Prostate gland (tissue), 2 donors: ENCODE measurements around the gene OR2G6. TPM values are rescaled to one million over a fixed set of nuclear protein-coding genes. Genes with fewer than 3 reads are reported as not detected.
"Not testable (repeated sequence)": the region's sequence is repeated elsewhere in the genome, so short reads cannot be mapped to it uniquely, and the experiment has no call there.

Experiments
- DNase-seq: peaks from one replicate; pipeline ENCODE4 v3.0.0-alpha.2; 2019; ENCODE audit warnings: low spot score
- H3K27ac ChIP-seq, 2 donors: fragments of 200-600 bp; sonication (generic); 2 replicates each; pipeline ENCODE4 v1.5.1; 2017 to 2019
- H3K27me3 ChIP-seq: fragments of 200-600 bp; sonication (generic); replicated peaks from 2 replicates; pipeline ENCODE4 v1.5.1; 2019; ENCODE audit not compliant: insufficient read depth
- H3K36me3 ChIP-seq, 2 donors: fragments of 200-600 bp; sonication (generic); 1 replicate in 1 of 2; 2 replicates in 1 of 2; pipeline versions ENCODE4 v1.5.1 to v1.8.1; 2017 to 2019
- H3K4me1 ChIP-seq: fragments of 200-600 bp; sonication (generic); replicated peaks from 2 replicates; pipeline ENCODE4 v1.5.1; 2019
- H3K4me3 ChIP-seq, 2 donors: fragments of 200-600 bp; sonication (generic); 2 replicates each; pipeline ENCODE4 v1.5.1; 2017 to 2019
- H3K9me3 ChIP-seq: fragments of 200-600 bp; sonication (generic); 2 replicates; pipeline ENCODE4 v1.5.1; 2017
- POLR2A ChIP-seq: fragments of 450-650 bp; IDR thresholded peaks from one replicate; pipeline ENCODE4 v1.6.1; 2016; ENCODE audit warnings: antibody characterized with exemption, mild to moderate bottlenecking
- POLR2AphosphoS5 ChIP-seq: sonication (generic); formaldehyde crosslinking; IDR thresholded peaks from one replicate; pipeline ENCODE4 v1.6.1; 2017; ENCODE audit warnings: antibody characterized with exemption
- WGBS: methylation state at CpG from one replicate; pipeline ENCODE4 v1.1.5; 2018; 5-methylcytosine and 5-hydroxymethylcytosine counted together
- intact Hi-C: fragments of 100-400 bp; cut with DNase I; formaldehyde crosslinking; loops from one replicate; pipeline ENCODE4 v1.14.2; 2022
- total RNA-seq, 2 donors: library from RNA; depleted of rRNA; stranded (reverse); fragments of >200 nt; gene quantifications; one replicate each; pipeline ENCODE4 v1.1.0, GENCODE V29; 2016
- TF ChIP-seq, protein P1 (sequence below), 4 experiments: fragments of 200-600 bp in 2 of 4; fragments of 450-650 bp in 2 of 4; sonication (generic) in 2 of 4; IDR thresholded peaks; 1 replicate in 3 of 4; 2 replicates in 1 of 4; pipeline ENCODE4 v1.5.1; 2016 to 2019; ENCODE audit warnings: antibody characterized with exemption in 4 of 4, mild to moderate bottlenecking in 2 of 4, moderate library complexity in 2 of 4

OR2G6 gene
- total RNA-seq: under 1 TPM in 1 of 2 donors, not detected in 1; 0.34 TPM

DNA sequence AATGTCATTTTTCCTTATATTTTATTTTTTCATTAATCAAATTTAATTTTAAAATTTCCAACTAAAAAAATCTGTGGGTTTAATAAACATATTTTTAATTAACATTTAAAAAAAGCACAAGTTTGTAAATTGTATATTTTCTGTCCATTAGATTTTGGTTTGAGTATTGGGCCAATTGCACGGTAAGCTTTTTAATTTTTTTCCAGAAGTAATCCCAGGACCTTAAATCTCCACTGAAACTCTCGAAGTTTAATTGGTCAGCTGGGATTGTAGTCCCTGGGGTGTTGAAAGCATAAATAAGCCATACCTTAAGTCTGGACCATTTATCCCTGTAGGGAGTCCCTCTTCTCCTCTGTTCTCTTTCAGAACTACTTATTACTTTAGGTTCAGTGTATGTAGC is at the start of gene OR2G6:
TSS of gene OR2G6 (plus strand) at position 301 of the 400 bp plus-strand sequence. CDS start 13,574 bp downstream, outside the sequence.
- H3K4me3 ChIP-seq, H3K27me3 ChIP-seq, H3K4me1 ChIP-seq, H3K36me3 ChIP-seq, H3K27ac ChIP-seq, H3K9me3 ChIP-seq, intact Hi-C loops, DNase-seq: not testable (repeated sequence)
- WGBS: no CpG with 5 or more reads among the region's 2 CpGs

DNA sequence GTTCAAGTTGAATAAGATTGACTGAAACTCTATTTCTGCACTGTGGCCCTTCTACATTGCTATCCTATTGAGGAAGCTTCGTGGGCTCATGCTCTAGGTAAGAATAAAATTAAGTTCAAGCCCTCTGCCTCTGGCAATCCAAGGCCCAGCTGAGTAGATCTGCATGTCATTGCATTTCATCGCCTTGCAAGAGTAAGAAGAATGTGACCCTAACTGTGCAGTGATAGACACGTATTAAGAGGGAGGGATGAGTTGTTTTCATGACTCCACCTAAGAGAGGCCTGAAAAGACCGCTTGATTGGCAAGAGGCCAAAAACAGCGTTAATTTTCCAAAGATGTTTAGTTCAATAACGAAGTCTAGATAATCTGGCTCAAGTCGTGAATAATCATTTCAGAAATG is 48.8 kb upstream of the OR2G6 start:
- 66% methylated on average over 7 of the region's 7 CpGs for WGBS
- H3K9me3 ChIP-seq, H3K4me1 ChIP-seq, intact Hi-C loops, H3K36me3 ChIP-seq, H3K27ac ChIP-seq, DNase-seq, H3K27me3 ChIP-seq, H3K4me3 ChIP-seq: not testable (repeated sequence)

DNA sequence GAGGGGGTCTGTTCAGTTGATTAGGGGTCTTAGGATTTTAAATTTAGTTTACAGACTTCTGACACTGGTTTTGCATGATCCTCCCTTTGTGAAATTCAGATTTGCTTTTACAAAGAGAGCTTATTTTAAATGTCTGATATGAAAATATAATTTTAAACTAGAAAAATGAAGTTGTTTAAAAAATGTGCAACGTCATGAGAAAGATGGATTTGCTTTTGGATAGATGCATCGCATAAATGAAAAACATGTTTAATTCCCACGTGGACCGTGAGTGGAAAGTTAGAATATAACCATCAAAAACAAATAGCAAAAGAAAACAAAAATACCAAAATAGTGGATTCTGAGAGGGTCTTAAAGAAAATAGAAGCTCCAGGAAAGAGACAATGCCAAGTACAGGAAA is 36.7 kb upstream of the OR2G6 start:
- intact Hi-C loops: no loop called here
- Histone ChIP-seq H3K4me1 (no peaks in the 10 kb centered on the region), H3K4me3 (no peak overlapping the region), H3K9me3 (no peaks in the 10 kb centered on the region), H3K36me3 (no peaks in the 10 kb centered on the region), H3K27me3 (no peaks in the 10 kb centered on the region), H3K27ac (no peak overlapping the region)
- DNase-seq: no peak
- TF ChIP-seq POLR2A (no peak), POLR2AphosphoS5 (no peak)
- TF ChIP-seq, protein P1, sequence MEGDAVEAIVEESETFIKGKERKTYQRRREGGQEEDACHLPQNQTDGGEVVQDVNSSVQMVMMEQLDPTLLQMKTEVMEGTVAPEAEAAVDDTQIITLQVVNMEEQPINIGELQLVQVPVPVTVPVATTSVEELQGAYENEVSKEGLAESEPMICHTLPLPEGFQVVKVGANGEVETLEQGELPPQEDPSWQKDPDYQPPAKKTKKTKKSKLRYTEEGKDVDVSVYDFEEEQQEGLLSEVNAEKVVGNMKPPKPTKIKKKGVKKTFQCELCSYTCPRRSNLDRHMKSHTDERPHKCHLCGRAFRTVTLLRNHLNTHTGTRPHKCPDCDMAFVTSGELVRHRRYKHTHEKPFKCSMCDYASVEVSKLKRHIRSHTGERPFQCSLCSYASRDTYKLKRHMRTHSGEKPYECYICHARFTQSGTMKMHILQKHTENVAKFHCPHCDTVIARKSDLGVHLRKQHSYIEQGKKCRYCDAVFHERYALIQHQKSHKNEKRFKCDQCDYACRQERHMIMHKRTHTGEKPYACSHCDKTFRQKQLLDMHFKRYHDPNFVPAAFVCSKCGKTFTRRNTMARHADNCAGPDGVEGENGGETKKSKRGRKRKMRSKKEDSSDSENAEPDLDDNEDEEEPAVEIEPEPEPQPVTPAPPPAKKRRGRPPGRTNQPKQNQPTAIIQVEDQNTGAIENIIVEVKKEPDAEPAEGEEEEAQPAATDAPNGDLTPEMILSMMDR (IDR thresholded peaks at IDR 0.05): no peak
- WGBS: 85% methylated on average over 4 of the region's 4 CpGs

DNA sequence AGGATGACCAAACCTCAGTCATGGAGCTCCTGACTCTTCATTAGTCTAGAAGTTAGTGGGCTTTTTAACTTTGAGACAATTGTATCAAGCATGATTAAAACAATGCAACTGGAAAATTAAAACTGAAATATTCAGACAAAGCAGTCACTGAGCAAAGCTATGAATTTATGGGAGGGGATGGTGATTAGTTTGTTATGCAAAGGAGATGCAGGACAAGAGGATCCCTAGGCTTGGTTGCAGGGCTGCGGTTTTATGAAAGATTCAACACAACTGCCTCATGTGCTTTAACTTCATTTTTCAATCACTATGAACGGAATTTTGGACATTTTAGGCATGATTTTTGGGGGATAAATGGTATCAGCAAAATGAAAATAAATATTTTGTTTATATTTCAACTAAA is 35.8 kb upstream of the OR2G6 start:
- H3K36me3 ChIP-seq, H3K4me1 ChIP-seq, H3K4me3 ChIP-seq, intact Hi-C loops, H3K27me3 ChIP-seq, H3K27ac ChIP-seq, DNase-seq, H3K9me3 ChIP-seq: not testable (repeated sequence)
- WGBS: 60% methylated on average over 2 of the region's 2 CpGs

DNA sequence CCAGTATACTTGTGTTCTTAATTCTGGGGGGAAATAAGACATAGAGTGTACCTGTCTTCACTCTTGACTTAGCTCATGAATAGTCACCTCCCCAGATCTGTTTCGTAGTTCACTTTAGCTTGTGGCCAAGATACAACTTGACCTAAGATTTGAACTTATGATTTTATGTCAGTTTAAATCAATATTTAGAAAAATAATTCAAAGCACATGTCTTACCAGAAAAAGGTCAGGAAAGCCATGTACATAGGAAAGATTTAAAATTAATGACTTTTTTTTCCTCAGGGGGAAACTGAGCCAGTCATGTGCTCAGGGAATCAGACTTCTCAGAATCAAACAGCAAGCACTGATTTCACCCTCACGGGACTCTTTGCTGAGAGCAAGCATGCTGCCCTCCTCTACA is 34.8 kb upstream of the OR2G6 start, which contains the start of gene OR2T3:
TSS of gene OR2T3 (plus strand) at position 301 of the 400 bp plus-strand sequence. CDS start at position 301, 0 bp downstream.
- DNase-seq, H3K36me3 ChIP-seq, H3K27me3 ChIP-seq, H3K4me3 ChIP-seq, intact Hi-C loops, H3K9me3 ChIP-seq, H3K27ac ChIP-seq, H3K4me1 ChIP-seq: not testable (repeated sequence)
- WGBS: 92% methylated on average over 2 of the region's 2 CpGs

DNA sequence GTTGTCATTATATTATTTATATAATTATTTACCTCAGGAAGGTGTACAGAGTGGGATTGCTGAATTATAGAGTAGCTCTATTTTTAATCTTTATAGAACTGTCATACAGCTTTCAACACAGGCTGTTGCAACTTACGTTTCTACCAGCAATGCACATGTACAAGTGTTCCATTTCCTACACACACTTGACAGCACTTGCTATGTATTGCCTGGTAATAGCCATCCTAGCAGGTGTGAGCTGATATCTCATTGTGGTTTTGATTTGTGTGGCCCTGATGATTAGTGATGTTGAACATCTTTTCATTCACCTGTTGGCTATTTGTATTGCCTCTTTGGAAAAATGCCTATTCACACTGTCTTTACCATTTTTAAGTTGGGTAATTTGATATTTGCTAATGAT is 32.2 kb upstream of the OR2G6 start:
- intact Hi-C loops, H3K9me3 ChIP-seq, H3K27ac ChIP-seq, DNase-seq, H3K27me3 ChIP-seq, H3K4me3 ChIP-seq, H3K36me3 ChIP-seq, H3K4me1 ChIP-seq: not testable (repeated sequence)
- WGBS: no CpG with 5 or more reads among the region's 1 CpG

DNA sequence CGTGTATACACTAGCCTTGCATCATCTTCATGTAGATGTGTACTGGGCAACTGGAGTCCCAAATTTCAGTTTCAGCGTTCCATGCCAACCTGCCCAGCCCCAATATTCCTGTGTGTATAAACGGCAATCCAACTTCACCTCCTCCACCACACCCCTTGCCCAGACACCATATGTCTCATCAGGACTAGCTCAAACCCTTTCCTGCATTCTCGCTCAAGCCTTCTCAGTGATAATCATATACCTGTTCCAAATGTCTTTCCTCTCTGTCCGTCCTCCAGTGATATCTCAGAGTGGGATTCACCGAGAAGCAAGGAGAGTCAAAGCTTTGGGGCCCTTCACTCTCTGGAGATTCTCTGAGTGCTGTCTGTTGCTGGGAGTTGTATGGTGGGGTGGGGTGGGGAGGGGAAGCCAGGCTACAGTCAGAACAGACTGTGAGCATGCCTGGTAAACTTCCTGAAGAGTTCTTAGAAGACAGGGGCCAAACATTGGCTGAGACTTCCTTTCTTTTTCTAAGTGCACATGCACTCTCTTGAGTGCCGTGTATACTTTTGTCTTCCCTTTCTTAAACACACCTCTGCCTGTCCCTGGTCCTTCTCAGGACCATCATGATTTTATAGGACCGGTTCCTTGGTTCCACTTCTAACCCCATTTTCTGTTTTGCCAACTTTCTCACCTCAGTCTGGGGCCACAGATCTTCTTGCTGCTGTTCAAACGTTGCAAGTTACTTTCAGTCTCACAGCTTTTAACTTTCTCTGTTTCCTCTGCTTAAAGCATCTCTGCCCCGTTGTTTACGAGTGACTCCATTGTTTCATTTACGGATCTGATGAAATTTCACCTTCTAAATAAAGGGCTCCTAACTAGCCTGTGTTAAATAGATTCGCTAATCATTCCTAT is 25.9 kb upstream of the OR2G6 start:
- H3K4me1 ChIP-seq, H3K27ac ChIP-seq, H3K36me3 ChIP-seq, intact Hi-C loops, H3K9me3 ChIP-seq, DNase-seq, H3K27me3 ChIP-seq, H3K4me3 ChIP-seq: not testable (repeated sequence)
- WGBS: 70% methylated on average over 13 of the region's 13 CpGs

DNA sequence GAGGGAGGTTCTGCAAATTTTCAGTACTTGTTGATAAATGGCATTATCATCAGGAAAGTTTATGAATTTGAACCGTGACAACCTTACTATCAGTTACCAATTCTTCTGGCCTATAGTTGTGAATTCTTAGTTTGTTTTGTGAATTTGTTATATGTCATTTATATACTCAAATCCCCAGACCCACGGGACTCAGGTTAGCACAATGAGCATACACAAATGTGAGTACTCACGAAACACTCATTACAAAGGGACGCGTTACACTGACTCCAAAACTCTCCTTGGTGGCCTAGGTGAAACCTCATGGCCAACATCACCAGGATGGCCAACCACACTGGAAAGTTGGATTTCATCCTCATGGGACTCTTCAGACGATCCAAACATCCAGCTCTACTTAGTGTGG is 19.6 kb upstream of the OR2G6 start, which contains the start of gene OR2T5:
TSS of gene OR2T5 (plus strand) at position 301 of the 400 bp plus-strand sequence. CDS start at position 301, 0 bp downstream.
- H3K4me3 ChIP-seq, H3K9me3 ChIP-seq, intact Hi-C loops, H3K27ac ChIP-seq, H3K36me3 ChIP-seq, DNase-seq, H3K4me1 ChIP-seq, H3K27me3 ChIP-seq: not testable (repeated sequence)
- 90% methylated on average over 4 of the region's 6 CpGs for WGBS

DNA sequence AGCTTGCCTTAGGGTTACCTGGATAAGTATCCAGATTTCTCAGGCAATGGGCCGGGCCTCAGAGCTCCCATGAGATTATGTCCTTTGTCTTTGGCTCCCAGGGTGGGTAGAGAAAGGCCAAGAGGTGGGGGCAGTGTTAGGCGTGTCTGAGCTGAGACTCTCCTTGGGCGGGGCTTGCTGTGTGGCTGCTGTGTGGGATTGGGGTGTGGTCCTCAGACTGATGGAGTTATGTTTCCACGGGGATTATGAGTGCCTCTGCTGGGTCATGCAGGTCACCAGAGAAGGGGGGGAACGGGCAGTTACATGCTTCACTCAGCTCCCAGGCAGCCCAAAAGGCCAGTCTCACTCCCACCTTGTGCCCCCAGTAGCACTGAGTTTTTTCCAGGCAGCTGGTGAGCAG is 11.2 kb upstream of the OR2G6 start:
- H3K27me3 ChIP-seq, DNase-seq, H3K27ac ChIP-seq, H3K4me3 ChIP-seq, H3K9me3 ChIP-seq, H3K4me1 ChIP-seq, H3K36me3 ChIP-seq, intact Hi-C loops: not testable (repeated sequence)
- no CpG with 5 or more reads among the region's 5 CpGs for WGBS

DNA sequence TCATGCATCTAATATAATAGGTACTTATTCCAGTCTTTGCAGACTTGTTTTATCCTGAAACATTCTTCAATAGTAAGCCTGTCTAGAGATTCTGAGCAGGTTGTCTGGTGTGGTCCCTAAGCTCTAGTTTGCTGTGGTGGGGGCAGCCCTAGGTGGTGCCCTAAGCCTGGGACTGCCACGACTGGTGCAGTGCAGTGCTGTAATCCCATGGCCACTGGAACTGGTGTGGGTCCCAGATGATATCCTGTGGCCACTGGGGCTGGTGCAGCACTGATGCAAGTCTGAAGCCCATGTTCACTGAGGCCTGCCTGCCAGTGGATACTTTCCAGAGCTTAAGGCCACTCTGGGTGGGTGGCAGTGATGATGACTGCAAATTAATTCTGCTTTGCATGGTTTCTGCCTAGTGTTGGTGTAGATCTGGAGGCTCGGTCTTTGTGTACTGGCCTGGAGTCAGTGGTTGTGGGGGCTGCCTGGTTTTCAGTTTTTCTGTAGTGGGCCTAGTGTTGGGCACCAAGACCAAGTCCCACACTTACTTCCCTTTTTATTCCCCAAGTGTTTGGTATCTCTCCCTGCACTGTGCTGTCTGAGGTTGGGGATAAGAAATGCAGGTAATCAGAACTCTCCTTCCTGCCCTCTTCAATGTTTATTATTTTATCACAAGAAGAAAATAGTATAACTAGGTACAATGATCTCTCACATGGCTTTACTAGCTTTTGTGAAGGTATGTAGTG is 7.4 kb upstream of the OR2G6 start:
- H3K9me3 ChIP-seq, intact Hi-C loops, H3K27me3 ChIP-seq, H3K36me3 ChIP-seq, H3K4me3 ChIP-seq, DNase-seq, H3K4me1 ChIP-seq, H3K27ac ChIP-seq: not testable (repeated sequence)
- 90% methylated on average over 1 of the region's 2 CpGs for WGBS

DNA sequence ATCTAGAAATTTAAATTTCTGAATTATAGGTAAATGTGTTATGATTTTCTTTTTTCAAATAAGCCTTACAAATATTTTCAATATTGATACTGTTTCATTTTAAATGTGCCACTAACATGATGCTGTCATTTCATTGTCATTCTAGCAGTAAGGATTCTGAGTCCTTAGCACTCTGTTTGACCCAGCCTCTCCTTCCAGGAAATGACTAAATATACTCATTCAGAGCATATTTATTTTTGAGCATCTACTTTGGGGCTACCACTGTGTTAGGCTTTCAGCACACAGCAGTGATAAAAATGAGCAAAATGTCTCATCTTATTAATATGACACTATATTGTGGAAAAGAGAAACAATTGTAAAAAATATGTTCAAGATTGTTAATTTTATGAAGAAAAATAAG is 2.3 kb downstream of the OR2G6 start:
- intact Hi-C loops, H3K27me3 ChIP-seq, H3K4me1 ChIP-seq, H3K36me3 ChIP-seq, H3K4me3 ChIP-seq, H3K27ac ChIP-seq, H3K9me3 ChIP-seq, DNase-seq: not testable (repeated sequence)
